Stimulated activated CD4-positive, alpha-beta T cell treated with anti-CD3 and anti-CD28 coated beads, Interleukin-4, amount 100 ng/mL, for 48 hours (primary cell): ENCODE data around the gene HIC1.

Experiments
- DNase-seq, 2 donors: peaks; one replicate each; pipeline ENCODE4 v3.0.0-alpha.2; 2020; ENCODE audit warnings: low read depth in 2 of 2

HIC1 gene

DNA sequence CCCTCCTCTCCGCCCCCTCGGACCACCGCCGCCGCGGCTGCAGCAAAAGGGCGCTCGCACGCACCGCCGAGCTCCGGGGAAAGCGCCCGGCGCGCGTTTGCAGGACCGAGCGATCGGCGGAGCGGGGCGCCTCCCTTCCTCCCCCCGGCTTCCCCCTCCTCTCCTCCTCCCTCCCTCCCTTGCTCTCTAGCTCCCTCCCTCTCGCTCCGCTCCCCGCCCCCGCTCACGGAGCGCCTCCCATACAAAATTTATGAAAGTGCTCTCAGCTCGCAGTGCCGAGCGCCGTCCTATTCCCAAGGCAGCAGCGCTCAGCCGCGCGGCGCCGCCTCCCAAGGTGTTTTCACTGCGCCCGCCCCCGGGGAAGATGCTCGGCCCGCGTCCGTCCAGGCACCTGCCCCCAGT is 29.7 kb upstream of the HIC1 start, which contains the start of gene RTN4RL1:
Gene RTN4RL1 (minus strand): TSS at position 115 of the 402 bp plus-strand sequence. CDS start 469 bp downstream, outside the sequence.
- peak in 1 of 2 donors; percentile 54 for DNase-seq

DNA sequence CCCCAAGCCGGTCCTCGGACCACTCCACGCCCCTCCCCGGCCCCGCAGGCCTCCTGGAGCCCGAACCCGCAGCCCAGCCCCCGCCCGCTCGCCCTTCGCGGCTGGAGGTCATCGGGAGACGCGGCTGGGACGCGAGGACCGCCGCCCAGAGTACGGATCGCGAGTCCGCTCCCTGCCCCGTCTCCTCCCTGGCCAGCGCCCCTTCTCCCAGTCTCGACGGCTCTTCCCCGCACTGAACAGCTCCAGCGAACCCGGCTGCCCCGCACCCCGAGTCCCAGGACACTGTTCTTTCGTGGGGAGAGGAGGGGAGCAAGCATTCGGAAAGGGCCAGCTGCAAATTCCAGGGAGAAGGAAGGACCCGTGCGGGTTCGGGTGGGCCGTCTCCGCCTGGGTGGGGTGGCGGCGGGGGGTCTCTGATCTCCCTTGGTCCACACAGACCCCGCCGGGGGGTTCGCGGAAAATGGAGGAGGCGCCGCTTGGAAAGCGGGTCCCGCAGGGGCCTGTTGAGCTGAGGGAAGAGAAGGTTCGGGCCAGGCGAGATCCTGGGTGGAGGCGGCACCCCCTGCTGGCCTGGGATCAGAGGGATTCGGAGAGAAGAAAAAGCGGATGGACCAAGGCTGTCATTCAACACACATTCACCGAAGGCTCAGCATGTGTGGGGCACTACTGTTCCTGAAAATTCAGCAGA is 29.1 kb upstream of the HIC1 start:
- DNase-seq: no peak

DNA sequence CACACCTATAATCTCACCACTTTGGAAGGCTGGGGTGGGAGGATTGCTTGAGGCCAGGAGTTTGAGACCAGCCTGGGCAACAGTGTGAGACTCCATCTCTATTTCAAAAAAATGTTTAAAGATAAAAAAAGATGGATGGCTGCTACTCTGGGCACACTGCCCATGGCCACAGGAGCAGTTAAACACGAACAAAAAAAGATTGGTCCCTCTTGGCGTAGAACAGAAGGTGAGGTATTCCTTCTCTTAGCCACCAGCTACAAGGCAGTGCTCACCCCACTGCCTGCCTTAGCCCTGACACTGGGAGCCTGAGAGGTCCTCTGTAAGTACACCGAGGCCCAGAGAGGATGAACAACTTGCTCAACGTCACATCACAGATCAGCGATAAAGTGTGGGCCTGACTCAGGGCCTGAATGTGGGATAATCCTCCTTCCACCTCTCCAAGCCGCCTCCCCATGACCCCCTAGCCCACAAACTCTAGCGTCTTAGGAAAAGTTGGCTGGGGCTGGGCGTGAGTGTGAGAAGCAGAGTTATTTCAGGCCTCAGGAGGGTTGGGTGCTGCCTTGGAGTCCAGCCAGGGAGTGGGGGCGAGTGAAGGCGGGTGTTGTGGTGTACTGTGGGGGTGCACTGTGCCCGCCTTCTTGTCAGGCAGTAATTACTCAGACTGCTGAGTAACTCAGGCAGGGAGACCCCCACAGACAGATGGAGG is 27.2 kb upstream of the HIC1 start:
- no peak for DNase-seq

DNA sequence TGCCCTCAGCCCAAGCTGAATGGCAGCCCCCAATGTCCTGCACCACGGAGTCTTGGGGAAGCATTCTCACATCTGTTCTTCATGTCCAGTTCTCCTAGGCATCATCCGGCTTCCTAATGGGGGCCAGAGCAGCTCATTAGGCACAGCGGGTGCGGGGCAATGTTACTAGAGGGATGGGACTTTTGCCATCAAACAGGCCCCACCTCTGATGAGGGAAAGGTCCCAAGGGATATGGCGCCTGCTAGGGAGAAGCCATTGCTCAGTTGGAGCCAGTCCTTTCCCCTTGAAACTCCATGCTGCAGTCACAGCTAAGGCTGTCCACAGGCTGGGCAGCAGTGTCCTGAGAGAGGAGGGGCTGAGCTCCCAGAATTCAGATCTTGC is 26.7 kb upstream of the HIC1 start:
- DNase-seq: no peak

DNA sequence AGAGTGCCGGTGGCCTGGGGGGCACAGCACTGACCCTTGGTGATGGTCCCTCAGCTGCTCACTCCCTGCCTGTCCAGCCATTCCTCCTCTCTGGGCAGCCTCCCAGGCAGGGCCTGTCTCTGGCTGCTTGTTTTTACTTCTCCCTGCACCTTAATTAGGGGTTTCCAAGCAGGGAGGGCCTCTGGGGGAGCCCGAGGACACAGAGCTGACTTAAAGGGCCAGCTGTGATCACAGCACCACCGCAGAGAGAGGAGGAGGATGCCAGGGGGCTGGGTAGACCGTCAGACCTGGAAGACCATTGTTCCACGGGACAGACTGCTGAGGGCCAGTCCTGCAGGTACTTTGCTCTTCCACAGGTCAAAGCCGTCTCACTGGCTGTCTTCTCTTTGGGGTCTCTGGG is 26.2 kb upstream of the HIC1 start:
- no peak for DNase-seq

DNA sequence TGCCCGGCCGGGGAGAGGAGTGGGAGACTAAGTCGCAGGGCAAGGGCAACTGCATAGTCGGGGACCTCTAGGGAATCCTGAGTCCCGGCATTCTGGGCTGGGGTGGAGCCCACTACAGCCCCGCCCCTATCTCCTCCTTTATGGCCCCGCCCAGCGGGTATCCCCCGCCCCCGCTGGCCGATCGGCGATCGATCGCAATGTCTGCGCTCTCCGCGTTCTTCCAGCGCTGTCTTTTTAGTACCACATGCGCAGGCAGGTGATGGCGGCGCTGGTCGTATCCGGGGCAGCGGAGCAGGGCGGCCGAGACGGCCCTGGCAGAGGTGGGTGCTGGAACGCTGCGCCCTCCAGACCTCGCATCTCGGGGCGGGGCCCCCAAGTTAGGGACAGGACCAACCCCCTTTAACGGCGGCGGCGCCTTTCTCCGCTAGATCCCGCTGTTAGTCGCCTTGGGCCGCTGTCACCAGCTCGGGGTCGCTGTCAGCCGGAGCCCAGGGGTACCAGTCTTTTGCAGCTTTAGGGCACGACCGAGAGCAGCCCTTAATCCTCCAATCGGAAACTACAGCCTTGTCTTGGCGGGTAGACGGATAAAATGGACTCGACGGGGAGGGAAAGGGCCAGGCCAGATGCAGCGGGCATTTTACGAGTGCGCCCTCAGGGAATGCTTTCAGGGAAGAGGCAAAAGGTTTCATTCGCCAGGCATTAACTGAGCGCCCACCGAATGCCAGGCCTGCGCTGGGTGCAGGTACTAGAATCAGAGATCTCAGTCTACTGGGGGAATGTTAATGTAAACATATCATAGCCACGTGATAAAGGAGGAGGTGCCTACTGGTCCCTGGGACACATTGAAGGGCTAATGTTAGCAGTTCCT is 24.8 kb upstream of the HIC1 start, which contains the start of gene DPH1:
Gene DPH1 (plus strand): TSS at position 243 of the 868 bp plus-strand sequence. CDS start 17 bp downstream, at position 260.
- peak; percentile 83 for DNase-seq

DNA sequence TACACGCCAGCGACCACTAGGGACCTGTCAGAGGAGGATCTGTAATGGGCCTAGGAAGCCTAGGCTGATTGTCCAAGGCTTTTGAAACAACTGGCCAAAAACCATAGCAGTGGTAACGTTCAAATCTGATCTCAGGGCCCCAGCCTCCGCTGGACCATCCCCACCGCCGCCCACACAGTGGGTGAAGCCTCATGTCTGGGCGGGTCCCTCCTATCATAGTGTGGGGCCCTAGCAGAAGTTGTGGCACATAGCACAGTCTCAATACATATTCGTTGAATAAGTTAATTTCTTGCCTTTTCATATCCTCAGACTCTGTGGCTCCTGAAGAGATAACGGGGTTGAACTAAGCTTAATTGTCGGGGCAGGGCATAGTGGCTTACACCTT is 24.1 kb upstream of the HIC1 start:
- DNase-seq: peak in 1 of 2 donors; percentile 46

DNA sequence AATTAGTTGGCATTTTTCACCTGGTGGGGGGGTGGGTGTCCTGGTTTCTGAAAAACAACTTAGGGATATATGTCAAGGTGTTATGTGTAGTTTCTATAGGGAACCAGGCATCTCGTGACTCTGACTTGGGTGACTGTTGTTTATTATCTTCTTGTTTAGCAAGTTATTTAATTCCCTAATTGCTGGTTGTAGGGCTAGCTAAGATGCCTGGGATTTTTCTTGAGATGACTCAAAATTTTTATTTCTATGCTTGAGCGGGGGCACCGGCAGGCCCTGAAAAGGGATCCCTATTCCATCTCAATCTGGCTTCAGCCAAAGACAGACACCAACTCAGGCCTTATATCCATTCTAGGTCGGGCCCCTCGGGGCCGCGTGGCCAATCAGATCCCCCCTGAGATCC is 21.8 kb upstream of the HIC1 start:
- no peak for DNase-seq

DNA sequence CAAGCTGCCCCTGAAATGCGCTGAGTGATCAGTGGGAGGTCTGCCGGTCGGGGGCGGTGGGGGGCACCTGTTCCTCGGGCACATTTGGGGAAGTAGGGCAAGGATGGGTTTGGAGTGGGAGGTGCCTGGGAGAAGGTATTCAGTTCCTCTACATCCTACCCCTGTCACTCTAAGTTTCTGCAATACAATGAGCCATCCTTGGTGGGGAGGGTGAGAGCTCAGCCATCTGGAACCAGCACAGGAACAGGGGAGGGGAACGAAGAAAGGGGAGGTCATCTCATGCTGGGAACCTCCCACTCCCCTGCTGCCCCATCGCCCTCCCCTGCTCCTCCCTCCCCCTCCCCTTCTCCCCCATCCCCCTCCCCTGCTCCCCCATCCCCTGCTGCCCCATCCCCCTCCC is 20.7 kb upstream of the HIC1 start:
- no peak for DNase-seq

DNA sequence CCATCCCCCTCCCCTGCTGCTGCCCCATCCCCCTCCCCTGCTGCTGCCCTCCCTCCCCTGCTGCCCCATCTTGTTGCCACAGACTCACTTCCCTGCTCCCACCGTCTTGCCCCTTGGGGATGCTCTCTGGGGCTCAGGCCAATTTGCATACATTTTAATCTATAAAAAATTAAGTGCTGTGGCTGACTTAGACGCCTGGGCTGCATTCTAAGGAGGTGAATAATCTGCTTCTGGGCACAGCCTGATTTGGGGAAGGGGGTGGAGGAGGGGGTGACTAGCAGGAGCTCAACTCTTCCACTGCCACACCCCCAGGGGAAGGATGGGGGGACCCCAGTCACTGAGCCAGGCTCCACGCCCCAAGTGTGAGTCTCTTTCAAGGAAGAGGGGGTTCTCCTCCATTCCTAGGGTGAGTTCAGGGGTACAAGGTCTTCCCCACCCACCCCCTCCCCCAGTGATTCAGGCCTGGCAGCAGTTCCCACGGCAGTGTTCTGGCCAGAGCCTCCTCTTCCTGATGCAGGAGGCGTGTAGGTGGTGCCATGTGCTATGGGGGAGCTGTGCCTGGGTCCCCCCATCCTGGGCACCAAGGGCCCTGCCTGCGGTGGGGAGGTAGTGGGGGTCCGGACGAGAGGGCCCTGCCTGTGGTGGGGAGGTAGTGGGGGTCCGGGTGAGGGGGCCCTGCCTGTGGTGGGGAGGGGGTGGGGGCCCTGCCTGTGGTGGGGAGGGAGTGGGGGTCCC is 19.9 kb upstream of the HIC1 start:
- no peak for DNase-seq

DNA sequence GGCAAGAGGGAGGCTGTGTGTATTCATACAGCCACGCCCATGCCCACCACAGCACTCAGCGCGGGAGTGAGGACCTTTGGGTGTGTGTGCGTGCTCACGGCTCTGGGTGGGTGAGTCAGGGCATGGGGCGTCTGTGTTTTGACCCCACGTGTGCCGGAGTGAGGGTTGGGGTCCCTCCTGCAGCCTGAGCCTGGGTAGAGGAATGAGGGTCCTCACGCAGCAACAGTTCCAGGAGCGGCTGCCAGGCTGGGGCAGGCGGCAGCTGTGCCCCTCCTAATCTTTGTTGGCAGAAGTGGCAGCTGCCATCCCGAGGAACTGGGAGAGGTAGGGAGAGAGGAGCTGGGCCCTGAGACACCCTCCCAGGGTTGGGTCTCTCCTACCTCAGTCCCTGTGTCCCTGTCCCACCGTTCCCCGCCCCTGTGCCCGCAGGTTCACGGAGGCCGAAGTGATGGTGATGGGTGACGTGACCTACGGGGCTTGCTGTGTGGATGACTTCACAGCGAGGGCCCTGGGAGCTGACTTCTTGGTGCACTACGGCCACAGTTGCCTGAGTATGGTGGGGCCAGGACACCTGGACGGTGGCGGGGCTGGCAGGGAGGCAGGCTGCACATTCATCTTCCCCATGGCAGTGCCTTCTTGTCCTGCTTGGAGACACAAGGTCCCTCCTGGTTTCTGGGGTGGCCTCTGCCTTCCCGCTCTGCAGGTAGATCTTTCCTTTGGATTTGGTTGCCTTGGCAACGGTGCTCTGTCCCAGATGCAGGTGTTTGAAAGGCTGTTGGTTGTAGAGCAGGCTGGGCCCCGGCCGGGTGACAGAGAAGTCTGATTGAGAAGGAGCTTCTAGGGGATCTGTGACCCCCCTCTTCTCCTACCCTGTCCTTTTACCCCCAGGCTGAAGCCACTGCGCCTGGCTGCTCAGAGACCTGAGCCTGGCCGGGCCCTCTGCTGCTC is 19.1 kb upstream of the HIC1 start:
- DNase-seq: no peak

DNA sequence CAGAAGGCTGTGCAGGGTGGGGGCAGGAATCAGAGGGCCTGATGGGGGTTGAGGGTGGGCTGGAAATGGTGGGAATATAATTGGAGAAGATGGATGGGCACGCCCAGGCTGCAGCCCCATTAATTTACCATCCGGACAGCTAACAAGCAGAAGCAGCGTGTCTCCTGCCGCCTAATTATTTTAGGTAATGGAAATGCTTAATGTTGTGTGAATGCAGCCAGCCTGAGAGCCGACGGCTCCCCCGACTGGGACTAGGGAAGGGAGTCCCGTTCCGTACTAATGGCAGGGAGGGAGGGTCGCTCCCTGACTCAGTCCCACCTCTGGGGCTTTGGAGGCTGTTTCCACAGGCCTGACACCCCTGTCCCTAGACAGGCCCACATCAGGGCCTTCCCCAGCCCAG is 17.7 kb upstream of the HIC1 start:
- DNase-seq: no peak

DNA sequence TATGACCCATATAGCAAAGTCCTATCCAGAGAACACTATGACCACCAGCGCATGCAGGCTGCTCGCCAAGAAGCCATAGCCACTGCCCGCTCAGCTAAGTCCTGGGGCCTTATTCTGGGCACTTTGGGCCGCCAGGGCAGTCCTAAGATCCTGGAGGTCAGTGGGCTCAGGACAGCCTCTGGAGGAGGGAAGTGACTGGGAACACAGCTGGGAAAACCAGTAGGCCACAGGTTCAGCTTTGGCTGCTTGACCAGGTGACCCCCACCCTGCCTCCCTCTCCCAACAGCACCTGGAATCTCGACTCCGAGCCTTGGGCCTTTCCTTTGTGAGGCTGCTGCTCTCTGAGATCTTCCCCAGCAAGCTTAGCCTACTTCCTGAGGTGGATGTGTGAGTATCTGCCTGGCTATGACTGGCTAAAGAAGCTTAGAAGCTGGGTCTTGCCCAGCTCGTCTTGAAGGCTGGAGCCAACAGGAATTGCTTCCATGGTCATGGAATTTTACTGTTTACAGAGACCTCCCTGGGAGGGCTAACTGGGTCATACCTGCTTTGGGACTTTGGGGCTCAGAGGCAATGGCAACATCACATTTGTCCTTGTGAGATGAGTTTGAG is 14.6 kb upstream of the HIC1 start:
- no peak for DNase-seq

DNA sequence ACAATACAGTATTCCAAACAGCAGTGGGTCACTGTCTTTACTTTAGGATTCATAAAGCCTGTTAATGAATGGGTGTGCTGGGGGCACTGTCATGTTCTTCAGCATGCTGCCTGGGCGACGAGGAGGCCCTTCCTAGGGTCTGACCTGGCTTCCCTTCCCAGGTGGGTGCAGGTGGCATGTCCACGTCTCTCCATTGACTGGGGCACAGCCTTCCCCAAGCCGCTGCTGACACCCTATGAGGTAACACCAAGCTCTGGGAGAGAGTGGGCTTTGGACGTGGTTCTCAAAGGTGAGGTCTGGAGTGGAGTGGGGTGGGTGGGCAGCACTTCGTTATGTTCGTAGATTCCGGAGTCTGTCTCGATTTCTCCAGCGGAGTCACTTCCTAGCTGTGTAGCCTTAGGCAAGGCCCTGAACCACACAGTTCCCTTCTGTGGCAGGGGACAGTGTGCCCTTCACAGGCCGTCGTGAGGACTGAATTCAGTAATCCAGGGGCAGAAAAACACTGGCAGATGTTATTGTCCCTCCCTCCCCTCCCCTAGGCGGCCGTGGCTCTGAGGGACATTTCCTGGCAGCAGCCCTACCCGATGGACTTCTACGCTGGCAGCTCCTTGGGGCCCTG is 13.9 kb upstream of the HIC1 start:
- DNase-seq: no peak

DNA sequence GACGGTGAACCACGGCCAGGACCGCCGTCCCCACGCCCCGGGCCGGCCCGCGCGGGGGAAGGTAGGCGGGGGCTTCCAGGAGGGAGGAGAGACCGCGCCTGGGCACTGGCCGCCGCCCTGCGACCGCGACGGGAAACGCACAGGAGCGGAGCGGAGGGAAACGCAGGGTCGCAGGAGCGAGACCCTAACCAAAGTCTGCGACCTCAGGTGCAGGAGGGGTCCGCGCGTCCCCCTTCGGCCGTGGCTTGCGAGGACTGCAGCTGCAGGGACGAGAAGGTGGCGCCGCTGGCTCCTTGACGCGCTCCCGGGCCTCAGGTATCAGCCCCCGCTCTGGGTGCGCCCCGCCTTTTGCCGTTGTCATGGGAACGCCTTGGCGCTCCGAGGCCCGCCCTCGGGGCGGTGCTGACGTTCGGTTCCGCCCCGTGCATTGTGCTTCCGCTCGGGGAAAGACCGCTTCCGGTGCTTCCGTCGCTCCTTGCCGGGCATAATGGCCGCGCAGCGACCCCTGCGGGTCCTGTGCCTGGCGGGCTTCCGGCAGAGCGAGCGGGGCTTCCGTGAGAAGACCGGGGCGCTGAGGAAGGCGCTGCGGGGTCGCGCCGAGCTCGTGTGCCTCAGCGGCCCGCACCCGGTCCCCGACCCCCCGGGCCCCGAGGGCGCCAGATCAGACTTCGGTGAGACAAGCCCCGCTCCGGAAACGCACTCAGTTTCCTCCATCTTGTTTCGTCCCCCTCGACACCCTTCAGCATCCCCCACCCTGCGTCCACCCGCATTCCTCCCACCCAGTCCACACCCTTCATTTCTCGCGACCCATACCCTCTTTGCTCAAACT is 13.1 kb upstream of the HIC1 start, which contains the start of gene OVCA2:
Gene OVCA2 (plus strand): TSS at position 462 of the 829 bp plus-strand sequence. CDS start 26 bp downstream, at position 488.
- DNase-seq: peak; percentile 95

DNA sequence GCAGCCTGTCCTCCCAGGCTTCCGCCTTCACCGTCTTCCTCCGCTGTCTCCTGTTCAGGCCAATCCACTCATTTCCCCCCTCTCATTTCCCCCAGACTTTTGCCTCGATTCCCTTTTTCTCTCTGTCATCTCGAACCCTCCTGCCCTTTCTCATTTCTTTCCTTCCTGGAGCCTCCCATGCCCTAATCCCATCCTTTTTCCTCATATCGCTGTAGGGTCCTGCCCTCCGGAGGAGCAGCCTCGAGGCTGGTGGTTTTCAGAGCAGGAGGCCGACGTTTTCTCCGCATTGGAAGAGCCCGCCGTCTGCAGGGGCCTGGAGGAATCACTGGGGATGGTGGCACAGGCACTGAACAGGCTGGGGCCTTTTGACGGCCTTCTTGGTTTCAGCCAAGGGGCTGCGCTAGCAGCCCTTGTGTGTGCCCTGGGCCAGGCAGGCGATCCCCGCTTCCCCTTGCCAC is 12.5 kb upstream of the HIC1 start:
- no peak for DNase-seq

DNA sequence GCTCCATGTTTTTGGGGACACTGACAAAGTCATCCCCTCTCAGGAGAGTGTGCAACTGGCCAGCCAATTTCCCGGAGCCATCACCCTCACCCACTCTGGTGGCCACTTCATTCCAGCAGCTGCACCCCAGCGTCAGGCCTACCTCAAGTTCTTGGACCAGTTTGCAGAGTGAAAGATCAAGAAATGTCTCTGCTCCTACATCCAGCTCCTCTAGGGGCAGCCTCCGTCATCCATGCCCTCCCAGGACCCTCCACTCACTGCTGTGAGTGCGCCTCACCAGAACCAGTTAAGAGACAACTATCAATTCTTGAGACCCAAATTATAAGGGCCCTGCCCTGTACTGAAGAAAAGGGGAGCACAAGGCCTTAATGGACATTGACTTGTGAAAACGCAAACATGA is 12.0 kb upstream of the HIC1 start:
- no peak for DNase-seq

DNA sequence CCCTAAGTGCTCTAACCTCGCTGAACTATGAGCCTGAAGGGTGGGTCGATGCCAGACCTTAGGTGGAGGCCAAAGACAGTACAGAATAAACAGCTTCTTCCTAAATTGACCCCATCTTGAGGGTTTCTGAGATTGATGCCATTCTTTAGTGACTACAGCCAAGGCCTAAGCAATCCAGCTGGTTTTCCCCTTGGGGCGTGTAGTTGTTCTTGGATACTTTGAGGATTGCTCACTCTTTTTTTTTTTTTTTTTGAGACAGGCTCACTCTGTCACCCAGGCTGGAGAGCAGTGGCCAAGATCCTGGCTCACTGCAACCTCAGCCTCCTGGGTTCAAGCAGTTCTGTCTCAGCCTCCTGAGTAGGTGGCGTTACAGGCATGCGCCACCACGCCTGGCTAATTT is 11.1 kb upstream of the HIC1 start:
- DNase-seq: no peak
